ENCODE results near the gene METRN.

GRCh38 chr16:711548-712320, 3.2 kb upstream of the METRN start:
- TF ChIP-seq CTCF (conservative IDR thresholded peaks at IDR 0.05 in 1 of 2, IDR thresholded peaks at IDR 0.05 in 1 of 2; ENCODE audit: low read depth in 1 of 2, low read length in 2 of 2) (peak; percentile 78 to 82), EZH2 (IDR thresholded peaks at IDR 0.05; ENCODE audit: low read length, missing control alignments) (no peak)

Measured in fibroblast of lung (primary cell).